Hepatocyte (in vitro differentiated cells): ENCODE data around the gene PDLIM1. TPM values are rescaled to one million over a fixed set of nuclear protein-coding genes. Genes with fewer than 3 reads are reported as not detected.

Experiments
- DNase-seq: peaks from one replicate; pipeline ENCODE4 v3.0.0-alpha.2; 2016; ENCODE audit warnings: low spot score
- H2AFZ ChIP-seq: fragments of 200-600 bp; sonication (generic); 2 replicates; pipeline ENCODE4 v1.6.0; 2016; ENCODE audit warnings: antibody characterized with exemption, mild to moderate bottlenecking
- H3K27ac ChIP-seq: fragments of 200-600 bp; sonication (generic); 2 replicates; pipeline ENCODE4 v1.5.1; 2016; ENCODE audit warnings: mild to moderate bottlenecking
- H3K27me3 ChIP-seq: fragments of 200-600 bp; sonication (generic); 2 replicates; pipeline ENCODE4 v1.6.1; 2016
- H3K36me3 ChIP-seq: fragments of 200-600 bp; sonication (generic); replicated peaks from 2 replicates; pipeline ENCODE4 v1.5.1; 2016; ENCODE audit warnings: low read depth; ENCODE audit not compliant: insufficient read depth
- H3K4me1 ChIP-seq: fragments of 200-600 bp; sonication (generic); 2 replicates; pipeline ENCODE4 v1.5.1; 2016; ENCODE audit warnings: mild to moderate bottlenecking, moderate library complexity; ENCODE audit not compliant: insufficient read depth
- H3K4me2 ChIP-seq: fragments of 200-600 bp; sonication (generic); 2 replicates; pipeline ENCODE4 v1.6.0; 2016
- H3K4me3 ChIP-seq: fragments of 200-600 bp; sonication (generic); 2 replicates; pipeline ENCODE4 v1.5.1; 2016; ENCODE audit warnings: mild to moderate bottlenecking
- H3K79me2 ChIP-seq: fragments of 200-600 bp; sonication (generic); 2 replicates; pipeline ENCODE4 v1.6.0; 2017; ENCODE audit warnings: mild to moderate bottlenecking
- H3K9me2 ChIP-seq: fragments of 200-600 bp; sonication (generic); replicated peaks from 2 replicates; pipeline ENCODE4 v1.6.0; 2017; ENCODE audit warnings: mild to moderate bottlenecking; ENCODE audit not compliant: insufficient read depth
- H3K9me3 ChIP-seq: fragments of 200-600 bp; sonication (generic); 2 replicates; pipeline ENCODE4 v1.5.1; 2016; ENCODE audit warnings: low read depth, mild to moderate bottlenecking
- H4K20me1 ChIP-seq: fragments of 200-600 bp; sonication (generic); 2 replicates; pipeline ENCODE4 v1.6.0; 2016; ENCODE audit warnings: mild to moderate bottlenecking; ENCODE audit not compliant: insufficient read depth, poor library complexity, severe bottlenecking
- CTCF ChIP-seq: fragments of 200-600 bp; sonication (generic); IDR thresholded peaks from 2 replicates; pipeline ENCODE4 v1.5.1; 2016; ENCODE audit warnings: antibody characterized with exemption, mild to moderate bottlenecking; ENCODE audit not compliant: poor library complexity
- EZH2 ChIP-seq: fragments of 200-600 bp; sonication (generic); IDR thresholded peaks from 2 replicates; pipeline ENCODE4 v1.6.1; 2016; ENCODE audit warnings: antibody characterized with exemption, mild to moderate bottlenecking, borderline replicate concordance
- EZH2phosphoT487 ChIP-seq: fragments of 200-600 bp; sonication (generic); IDR thresholded peaks from one replicate; pipeline ENCODE4 v1.6.1; 2018; ENCODE audit warnings: antibody characterized with exemption, mild to moderate bottlenecking, low read depth, moderate library complexity; ENCODE audit not compliant: unreplicated experiment, severe bottlenecking
- WGBS: methylation state at CpG from one replicate; pipeline ENCODE4 v1.1.6; 2016; ENCODE audit warnings: low lambda C conversion rate; ENCODE audit errors: missing lambda C conversion rate; 5-methylcytosine and 5-hydroxymethylcytosine counted together
- polyA plus RNA-seq: library from polyadenylated mRNA; unstranded; fragments of >200 nt; fragmentation: Nextera tagmentation; extraction: Ambion mirVana; gene quantifications from 2 replicates; pipeline ENCODE4 v1.2.1, GENCODE V29; 2016
- total RNA-seq: library from RNA; depleted of rRNA; stranded (reverse); fragments of >200 nt; gene quantifications from 2 replicates; pipeline ENCODE4 v1.2.3, GENCODE V29; 2014

Gene PDLIM1
- total and polyA plus RNA-seq, 2 experiments from 2014 or later: 58.2 to 176 TPM

DNA sequence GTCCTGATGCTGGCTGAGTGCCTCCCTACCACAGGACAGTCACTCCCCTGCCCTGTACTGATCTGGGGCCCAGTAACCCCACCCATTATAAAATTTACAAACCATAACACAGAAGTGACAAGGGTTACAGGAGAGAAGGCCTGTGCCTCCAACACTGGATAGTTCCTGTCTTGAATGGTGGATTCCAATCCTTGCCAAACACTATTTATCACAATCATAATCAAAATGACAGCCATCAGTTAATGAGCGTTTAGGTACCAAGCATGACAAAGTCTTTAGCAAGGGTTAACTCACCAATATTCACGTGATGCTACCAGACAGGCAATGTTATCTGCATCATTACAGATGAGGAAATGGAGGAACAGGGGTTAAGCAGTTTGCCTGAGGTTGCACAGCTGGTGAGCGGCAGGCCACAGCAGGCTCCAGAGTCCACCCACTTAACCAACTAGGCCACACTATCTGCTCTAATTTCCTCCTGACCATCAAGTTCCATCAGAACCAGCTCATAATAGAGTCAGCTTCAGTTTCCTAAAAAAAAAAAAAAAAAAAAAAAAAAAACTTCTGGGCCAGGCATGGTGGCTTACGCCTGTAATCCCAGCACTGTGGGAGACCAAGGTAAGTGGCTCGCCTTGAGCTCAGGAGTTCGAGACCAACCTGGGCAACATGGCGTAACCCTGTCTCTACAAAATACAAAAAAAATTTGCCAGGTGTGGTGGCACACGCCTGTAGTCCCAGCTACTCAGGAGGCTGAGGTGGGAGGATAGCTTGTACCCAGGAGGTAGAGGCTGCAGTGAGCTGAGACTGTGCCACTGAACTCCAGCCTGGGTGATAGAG, 14.2 kb downstream of the PDLIM1 start:
- Histone ChIP-seq H3K9me3 (no peaks in the 10 kb centered on the region), H3K4me3 (no peak overlapping the region), H3K79me2 (peaks cover 89% of the 10 kb centered on the region), H2AFZ (no peak overlapping the region), H3K27me3 (no peaks in the 10 kb centered on the region), H4K20me1 (no peaks in the 10 kb centered on the region), H3K27ac (peak overlapping the region; percentile 84), H3K36me3 (no peaks in the 10 kb centered on the region), H3K4me2 (peak overlapping the region; percentile 14), H3K9me2 (no peaks in the 10 kb centered on the region), H3K4me1 (peaks cover 60% of the 10 kb centered on the region)
- DNase-seq: no peak
- 86% methylated on average over 8 of the region's 8 CpGs for WGBS
- TF ChIP-seq CTCF (no peak), EZH2phosphoT487 (no peak), EZH2 (no peak)

- DNase-seq: no peak
- Histone ChIP-seq H2AFZ (no peak overlapping the region), H3K79me2 (peaks cover 89% of the 10 kb centered on the region), H3K9me2 (no peaks in the 10 kb centered on the region), H3K27ac (peak overlapping the region; percentile 84), H3K4me1 (peaks cover 53% of the 10 kb centered on the region), H3K4me3 (no peak overlapping the region), H3K4me2 (peak overlapping the region; percentile 14), H4K20me1 (no peaks in the 10 kb centered on the region), H3K36me3 (no peaks in the 10 kb centered on the region), H3K9me3 (no peaks in the 10 kb centered on the region), H3K27me3 (no peaks in the 10 kb centered on the region)
- no peak for TF ChIP-seq CTCF
- WGBS: 79% methylated on average over 1 of the region's 1 CpG
These were observed 15.0 kb downstream of the PDLIM1 start for GRCh38 chr10:95275726-95276366.

DNA sequence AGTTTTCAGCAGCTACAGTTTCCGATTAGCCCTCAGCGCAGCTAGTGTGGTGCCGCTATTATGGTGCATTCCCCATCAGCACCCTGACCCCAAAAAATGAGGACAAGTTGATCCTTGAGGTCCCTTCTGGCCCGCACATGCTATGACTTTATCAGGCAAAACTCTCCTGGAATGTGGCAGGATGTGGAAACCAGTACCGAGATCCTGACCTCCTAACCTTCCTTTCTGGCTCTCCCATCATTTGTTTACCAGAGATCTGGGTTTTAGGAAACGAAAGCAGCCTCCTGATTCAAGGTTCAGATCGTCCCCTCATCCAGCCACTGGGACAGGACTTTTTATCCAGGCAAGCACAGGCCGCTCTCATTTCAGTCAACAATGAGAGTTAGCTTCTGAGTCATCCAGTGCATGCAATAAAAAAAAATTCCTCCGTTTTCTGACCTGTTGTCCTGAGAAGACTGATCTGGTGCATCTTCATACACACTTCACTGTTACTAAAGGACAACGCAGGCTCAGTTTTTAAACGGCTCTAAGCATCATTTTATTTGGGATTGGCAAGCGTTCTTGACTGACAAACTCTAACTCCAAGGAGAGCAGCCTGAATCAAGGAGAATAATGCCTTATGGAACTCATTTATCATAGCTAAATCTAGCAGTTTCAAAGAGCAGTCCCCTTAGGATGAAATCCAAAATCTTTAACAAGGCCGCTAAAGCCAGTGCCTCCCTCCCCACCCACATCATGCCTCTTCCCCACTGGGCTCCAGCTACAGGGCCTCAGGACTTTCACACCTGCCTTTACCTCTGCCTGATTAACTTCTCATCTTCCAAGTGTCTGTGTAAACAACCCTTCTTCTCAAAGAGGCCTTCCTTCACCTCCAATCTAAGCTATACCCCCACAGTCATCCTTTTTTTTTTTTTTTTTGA, 17.1 kb downstream of the PDLIM1 start:
- Histone ChIP-seq H4K20me1 (no peaks in the 10 kb centered on the region), H2AFZ (no peak overlapping the region), H3K4me2 (peak overlapping the region; percentile 58), H3K4me1 (peaks cover 44% of the 10 kb centered on the region), H3K4me3 (no peak overlapping the region), H3K27me3 (no peaks in the 10 kb centered on the region), H3K9me3 (no peaks in the 10 kb centered on the region), H3K36me3 (no peaks in the 10 kb centered on the region), H3K9me2 (no peaks in the 10 kb centered on the region), H3K27ac (peak overlapping the region; percentile 84), H3K79me2 (peaks cover 81% of the 10 kb centered on the region)
- DNase-seq: peak; percentile 80
- WGBS: 40% methylated on average over 13 of the region's 13 CpGs
- TF ChIP-seq EZH2 (no peak), CTCF (no peak), EZH2phosphoT487 (no peak)
